NCI-H82 treated with DMSO at 0.1 percent for 48 hours (cell line): ENCODE measurements around the gene ATP9B.
"Not testable (repeated sequence)": the region's sequence is repeated elsewhere in the genome, so short reads cannot be mapped to it uniquely, and the experiment has no call there.

Experiments
- DNase-seq: peaks from one replicate; lab custom pipeline; 2025; ENCODE audit not compliant: unreplicated experiment; lab: John Stamatoyannopoulos, UW

ATP9B gene

GRCh38 chr18:79278896-79279295 is 209.7 kb downstream of the ATP9B start:
- DNase-seq = no peak

DNA sequence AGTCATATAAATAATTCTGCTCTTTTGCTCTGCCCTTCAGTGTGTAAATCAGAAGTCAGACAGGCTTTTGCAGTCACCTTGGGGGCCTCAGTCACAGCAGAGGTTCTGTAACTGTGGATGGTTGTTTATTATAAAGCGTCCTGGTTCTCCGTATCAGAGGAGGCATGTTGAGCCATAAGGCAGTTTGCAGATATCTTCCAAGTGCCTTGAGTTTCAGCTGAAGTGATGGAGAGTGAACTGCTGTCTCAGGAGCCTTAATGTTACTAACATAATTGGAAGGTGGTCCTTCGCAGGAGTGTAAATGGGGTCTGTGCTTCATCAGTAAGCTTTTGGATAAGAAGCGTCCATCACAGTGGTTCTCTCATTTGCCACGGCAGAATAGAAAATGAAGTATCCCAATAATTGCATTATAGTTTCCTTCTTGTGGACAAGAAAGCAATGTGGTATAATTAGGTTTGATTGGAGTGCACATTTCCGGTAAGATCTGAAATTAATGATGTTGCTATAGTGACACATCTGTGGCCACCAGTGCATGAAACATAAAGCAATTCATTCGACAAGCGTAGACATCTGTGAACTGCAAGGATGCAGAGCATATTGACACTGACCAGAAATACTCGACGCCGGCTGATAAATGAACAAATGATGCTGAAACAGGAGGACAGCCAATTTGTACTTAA is 214.1 kb downstream of the ATP9B start:
- DNase-seq = no peak

- no peak for DNase-seq
Measured at GRCh38 chr18:79283929-79284328, 214.7 kb downstream of the ATP9B start.

DNA sequence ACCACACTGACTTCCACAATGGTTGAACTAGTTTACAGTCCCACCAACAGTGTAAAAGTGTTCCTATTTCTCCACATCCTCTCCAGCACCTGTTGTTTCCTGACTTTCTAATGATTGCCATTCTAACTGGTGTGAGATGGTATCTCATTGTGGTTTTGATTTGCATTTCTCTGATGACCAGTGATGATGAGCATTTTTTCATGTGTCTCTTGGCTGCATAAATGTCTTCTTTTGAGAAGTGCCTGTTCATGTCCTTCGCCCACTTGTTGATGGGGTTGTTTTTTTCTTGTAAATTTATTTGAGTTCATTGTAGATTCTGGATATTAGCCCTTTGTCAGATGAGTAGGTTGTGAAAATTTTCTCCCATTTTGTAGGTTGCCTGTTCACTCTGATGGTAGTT is 216.0 kb downstream of the ATP9B start:
- DNase-seq = not testable (repeated sequence)

- not testable (repeated sequence) for DNase-seq
Measured at GRCh38 chr18:79290409-79290808, 221.2 kb downstream of the ATP9B start.

DNA sequence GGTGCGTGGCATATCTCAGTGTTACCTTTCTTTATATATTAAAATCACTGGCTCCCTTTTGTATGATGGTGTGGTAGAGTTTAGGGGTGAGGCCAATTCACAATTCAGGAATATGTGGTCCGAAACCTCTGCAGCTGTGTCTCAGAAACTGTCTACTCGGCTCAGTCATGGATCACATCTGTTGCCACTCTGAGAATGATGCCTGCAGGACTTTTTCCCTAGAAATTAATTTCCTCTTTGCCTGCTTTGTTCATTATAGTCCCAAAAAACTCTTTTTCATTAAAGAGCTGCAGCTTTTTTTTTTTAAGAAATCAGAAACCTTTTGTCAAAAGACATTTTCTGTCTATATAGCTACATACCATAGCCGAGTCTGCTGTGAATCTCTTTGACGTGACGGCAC is 221.7 kb downstream of the ATP9B start:
- no peak for DNase-seq

DNA sequence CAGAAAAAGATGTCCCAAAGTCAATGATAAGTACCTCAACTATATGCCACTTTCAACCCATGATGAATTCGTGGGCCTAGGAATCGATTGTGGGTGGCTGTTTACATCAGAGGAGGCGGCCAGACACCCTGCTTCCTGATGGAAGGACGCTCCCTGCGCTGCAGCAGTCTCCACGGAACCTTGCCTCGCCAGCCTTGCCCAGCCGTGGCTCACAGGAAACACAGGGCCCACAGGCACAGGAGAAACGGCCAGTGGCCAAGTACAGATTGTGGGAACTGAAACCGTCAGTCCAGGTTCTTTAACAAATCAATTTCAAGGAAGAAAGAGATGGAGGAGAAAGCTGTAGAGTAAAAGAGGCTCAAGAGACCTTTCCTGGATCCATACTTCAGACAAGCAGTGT is 225.0 kb downstream of the ATP9B start:
- DNase-seq = no peak

DNA sequence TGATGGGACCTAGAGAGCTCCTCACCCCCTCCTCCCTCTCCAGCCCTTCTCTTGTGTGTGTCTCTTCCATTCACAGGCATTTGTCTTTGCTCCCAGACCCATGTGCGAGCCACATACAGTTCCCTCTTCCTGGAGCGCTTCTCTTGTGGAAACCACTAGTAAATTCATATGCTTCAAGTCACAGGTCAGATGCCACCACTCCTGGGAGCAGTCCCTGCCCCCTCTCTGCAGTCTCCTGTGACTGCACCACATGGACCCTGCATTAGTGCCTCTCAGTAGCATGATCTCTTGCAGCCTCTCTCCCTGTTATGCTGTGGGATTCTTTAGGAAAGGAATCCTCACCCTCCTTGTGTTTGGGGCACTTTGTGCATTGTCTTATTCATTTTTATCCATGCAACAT is 230.1 kb downstream of the ATP9B start:
- no peak for DNase-seq

DNA sequence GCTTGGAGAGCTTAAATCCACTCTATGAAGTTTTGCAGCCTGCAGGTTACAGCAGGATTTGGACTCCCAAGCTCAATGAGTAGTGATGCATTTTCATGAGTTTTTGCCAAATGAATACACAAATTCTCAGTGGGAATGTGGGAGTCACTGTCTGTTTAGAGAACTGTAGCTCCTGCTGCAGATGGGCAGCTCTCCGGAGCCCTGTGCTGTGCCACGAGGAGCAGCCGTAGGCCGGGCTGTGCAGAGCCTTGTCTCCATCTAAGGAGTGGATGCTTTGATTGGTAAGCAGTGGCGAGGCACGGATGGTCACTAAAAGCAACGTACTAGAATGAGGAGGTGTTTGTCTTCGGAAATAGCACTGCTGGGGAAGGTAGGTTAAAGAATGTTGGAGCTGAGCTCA is 230.5 kb downstream of the ATP9B start:
- no peak for DNase-seq

GRCh38 chr18:79300413-79300812 is 231.2 kb downstream of the ATP9B start:
- no peak for DNase-seq

DNA sequence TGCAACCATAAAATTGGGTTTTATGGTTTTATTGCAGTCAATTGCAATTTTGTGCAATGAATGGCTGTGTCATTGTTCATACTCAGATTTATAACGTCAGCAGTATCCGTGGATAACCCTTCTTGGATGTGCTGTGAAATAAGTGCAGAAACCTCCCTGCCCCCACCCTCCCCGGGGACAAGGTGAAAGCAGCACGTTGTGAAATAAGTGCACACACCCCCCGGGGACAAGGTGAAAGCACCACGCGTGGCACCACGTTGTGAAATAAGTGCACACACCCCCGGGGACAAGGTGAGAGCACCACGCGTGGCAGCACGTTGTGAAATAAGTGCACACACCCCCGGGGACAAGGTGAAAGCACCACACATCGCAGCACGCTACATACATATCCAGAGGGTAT is 232.9 kb downstream of the ATP9B start:
- DNase-seq = no peak

DNA sequence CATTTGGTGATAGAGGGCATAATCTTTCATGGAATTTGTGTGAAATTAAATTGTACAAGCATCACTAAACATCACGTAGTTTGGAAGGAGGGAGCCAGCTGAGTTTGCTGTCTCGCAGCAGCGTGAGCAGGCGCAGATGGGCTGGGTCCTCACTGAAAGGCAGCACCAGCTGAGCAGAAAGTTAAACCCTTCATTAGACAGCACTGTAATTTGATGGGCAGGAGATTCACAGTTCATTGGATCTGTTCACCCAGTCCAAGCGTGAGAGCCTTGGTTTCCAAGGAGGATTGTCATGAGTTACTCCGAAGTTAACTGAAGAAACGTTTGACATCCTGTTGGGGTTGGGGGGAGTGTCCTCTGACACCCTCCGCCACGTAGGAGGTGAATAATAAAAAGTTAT is 236.7 kb downstream of the ATP9B start:
- DNase-seq = no peak

- DNase-seq = no peak
Measured at GRCh38 chr18:79309614-79310358, 240.6 kb downstream of the ATP9B start.

GRCh38 chr18:79314838-79315388 is 245.7 kb downstream of the ATP9B start:
- DNase-seq = no peak

- no peak for DNase-seq
Measured at GRCh38 chr18:79315596-79315995, 246.4 kb downstream of the ATP9B start.

GRCh38 chr18:79317703-79318102 is 248.5 kb downstream of the ATP9B start:
- DNase-seq = no peak

- no peak for DNase-seq
Measured at GRCh38 chr18:79318142-79318673, 249.0 kb downstream of the ATP9B start.

DNA sequence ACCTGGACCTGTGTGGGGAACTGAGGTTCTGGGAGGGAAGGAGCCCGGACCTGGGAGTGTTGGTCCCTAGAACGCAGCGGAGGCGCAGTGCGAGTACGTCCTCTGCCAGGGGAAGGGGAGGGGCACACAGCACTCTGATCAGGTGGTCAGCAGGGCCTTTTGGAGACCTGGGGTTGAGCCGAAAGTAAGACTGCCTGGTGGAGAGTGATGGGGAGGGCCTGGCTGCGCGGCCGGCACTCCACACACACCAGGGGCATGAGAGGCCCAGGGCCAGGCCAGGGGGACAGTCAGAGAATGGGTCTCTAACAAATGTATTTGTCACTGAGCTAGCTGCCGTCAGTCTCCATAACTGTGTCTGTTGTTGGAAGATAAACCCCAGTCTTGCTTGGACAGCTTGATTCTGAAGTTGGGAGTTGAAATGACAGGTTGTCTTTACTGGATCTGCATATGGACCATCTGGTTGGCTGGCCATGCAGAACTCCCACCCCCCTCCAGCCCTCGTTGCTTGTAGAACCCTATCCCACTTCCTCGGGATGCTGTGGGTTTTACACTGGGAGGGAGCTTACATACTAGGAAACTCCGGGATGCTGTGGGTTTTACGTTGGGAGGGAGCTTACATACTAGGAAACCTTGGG is 251.1 kb downstream of the ATP9B start:
- DNase-seq = no peak

DNA sequence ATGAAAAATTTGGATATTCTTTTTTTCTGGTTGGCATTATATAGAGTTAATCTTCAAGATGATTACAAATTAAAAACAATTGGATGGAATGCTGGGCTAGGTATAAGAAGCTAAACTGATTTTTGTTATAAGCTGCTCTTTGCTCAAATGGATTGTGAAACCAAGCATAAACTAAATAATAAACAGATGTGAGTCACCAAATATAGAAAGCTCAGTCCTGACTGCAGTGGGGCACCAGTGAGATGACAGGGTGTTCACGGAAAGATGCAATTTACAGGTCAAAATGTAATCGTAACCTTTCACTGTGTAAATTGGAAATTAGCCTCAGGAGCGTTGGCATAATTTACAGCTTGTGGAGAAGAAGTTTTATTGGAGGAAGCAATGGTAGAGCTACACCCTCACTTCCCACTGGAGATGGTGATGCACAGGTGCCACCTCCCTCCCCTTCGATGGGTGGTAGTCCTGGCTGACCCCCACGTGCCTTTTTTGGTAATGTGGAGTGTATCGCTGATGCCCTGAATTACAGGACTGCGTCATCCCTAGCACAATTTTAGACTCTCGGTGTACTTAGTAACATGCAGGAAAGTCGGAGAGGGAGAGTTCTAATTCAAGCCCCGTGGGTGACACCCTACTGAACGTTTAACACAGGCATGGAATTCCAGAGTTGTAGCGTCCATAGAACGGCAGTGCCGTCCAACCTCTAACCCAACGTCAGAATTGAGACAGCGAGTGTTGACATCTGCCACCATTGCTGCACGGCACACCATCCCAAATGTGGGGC is 252.6 kb downstream of the ATP9B start:
- DNase-seq = no peak

DNA sequence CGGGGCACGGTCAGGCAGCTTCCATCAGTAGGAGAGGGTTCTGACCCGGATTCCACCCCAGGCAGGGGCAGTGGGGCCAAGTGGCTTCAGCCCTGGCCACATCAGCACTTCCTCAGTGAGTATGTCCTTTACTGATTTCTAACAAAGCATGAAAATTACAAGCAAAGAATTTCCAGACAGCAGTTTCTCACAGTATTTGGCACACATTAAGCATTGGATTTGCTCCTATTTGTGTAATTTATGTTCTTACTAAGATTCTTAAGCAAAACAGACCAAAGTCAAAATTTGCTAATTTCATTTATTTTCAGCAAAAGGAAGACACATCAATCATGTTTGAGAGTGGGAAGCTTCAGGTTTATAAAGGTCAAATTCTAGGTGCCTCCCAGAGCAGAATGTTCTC is 253.2 kb downstream of the ATP9B start:
- no peak for DNase-seq

- DNase-seq = no peak
Measured at GRCh38 chr18:79323471-79323870, 254.3 kb downstream of the ATP9B start.
